ENCODE measurements around the gene NRG4.
"Not testable (repeated sequence)": the region's sequence is repeated elsewhere in the genome, so short reads cannot be mapped to it uniquely, and the experiment has no call there.

Gene NRG4

DNA sequence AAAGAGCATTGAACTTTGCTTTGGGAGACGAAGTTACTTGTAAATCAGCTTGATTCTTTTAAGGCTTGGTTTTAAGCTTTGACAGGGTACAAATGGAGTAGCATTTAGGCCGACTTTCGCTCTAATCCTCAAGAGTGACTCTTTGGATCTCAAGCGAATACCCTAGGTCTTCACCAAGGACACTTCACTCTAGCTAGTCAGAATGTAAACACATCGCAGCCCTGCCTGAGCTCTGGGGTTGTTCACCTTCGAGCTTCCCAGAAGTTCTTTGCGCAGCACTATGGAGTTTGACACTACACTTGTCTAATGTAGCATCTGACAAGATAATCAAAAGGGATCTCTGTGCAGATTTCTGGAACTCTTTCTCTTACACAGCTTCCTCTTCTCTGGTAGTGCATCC lies 22.3 kb downstream of the NRG4 start:
- no peak for DNase-seq
- no peak for ATAC-seq (ENCODE audit: insufficient read depth, low read depth)
- no peaks in the 10 kb centered on the region for H4K20me1 ChIP-seq (ENCODE audit: insufficient read depth, low read length)
- no peak overlapping the region for H3K27ac ChIP-seq (ENCODE audit: low read length)
- no peak overlapping the region for H2AFZ ChIP-seq (ENCODE audit: low read depth, low read length)
- no peaks in the 10 kb centered on the region for H3K79me2 ChIP-seq (ENCODE audit: insufficient read depth, low read length)
- TF ChIP-seq, protein P1, sequence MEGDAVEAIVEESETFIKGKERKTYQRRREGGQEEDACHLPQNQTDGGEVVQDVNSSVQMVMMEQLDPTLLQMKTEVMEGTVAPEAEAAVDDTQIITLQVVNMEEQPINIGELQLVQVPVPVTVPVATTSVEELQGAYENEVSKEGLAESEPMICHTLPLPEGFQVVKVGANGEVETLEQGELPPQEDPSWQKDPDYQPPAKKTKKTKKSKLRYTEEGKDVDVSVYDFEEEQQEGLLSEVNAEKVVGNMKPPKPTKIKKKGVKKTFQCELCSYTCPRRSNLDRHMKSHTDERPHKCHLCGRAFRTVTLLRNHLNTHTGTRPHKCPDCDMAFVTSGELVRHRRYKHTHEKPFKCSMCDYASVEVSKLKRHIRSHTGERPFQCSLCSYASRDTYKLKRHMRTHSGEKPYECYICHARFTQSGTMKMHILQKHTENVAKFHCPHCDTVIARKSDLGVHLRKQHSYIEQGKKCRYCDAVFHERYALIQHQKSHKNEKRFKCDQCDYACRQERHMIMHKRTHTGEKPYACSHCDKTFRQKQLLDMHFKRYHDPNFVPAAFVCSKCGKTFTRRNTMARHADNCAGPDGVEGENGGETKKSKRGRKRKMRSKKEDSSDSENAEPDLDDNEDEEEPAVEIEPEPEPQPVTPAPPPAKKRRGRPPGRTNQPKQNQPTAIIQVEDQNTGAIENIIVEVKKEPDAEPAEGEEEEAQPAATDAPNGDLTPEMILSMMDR (IDR thresholded peaks at IDR 0.05; ENCODE audit: borderline replicate concordance, extremely low read depth, low read length, poor library complexity, severe bottlenecking), result no peak
- no peak for TF ChIP-seq EZH2 (IDR thresholded peaks at IDR 0.05; ENCODE audit: borderline replicate concordance, low read depth, low read length, severe bottlenecking)
- no peak overlapping the region for H3K4me2 ChIP-seq (ENCODE audit: insufficient read depth, low read length)
- H3K9me3 ChIP-seq (ENCODE audit: insufficient read depth, low read length, severe bottlenecking), result no peaks in the 10 kb centered on the region
- no peaks in the 10 kb centered on the region for H3K4me1 ChIP-seq (ENCODE audit: insufficient read depth, low read length)
- H3K36me3 ChIP-seq (ENCODE audit: insufficient read depth, low read length), result no peaks in the 10 kb centered on the region
- no peaks in the 10 kb centered on the region for H3K27me3 ChIP-seq (ENCODE audit: insufficient read depth, low read length, poor library complexity)
- no peak overlapping the region for H3K4me3 ChIP-seq (ENCODE audit: low read depth in 1 of 2, low read length in 2 of 2)
- H3K9ac ChIP-seq (ENCODE audit: low read depth, low read length), result no peak overlapping the region

DNA sequence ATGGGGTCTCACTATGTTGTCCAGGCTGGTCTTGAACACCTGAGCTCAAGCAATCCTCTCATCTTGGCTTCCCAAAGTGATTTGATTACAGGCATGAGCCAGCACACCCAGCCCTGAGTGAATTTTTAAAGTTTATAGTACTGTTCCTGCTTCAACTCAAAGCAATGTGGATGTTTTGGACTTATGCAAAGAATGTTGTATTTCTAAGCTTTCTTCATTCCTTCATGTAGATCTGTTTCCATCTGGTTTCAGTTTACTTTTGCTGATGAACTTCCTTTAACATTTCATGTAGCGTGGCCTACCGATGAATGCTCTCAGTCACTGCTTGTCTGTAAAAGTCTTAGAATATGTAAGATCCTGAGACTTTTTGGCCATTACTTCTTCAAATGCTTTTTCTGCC lies 23.2 kb downstream of the NRG4 start:
- H3K4me1 ChIP-seq (ENCODE audit: insufficient read depth, low read length), result no peaks in the 10 kb centered on the region
- no peaks in the 10 kb centered on the region for H3K9me3 ChIP-seq (ENCODE audit: insufficient read depth, low read length, severe bottlenecking)
- ATAC-seq (ENCODE audit: insufficient read depth, low read depth) (no peak), DNase-seq (no peak)
- TF ChIP-seq, protein P1 (IDR thresholded peaks at IDR 0.05; ENCODE audit: borderline replicate concordance, extremely low read depth, low read length, poor library complexity, severe bottlenecking), result no peak
- TF ChIP-seq EZH2 (IDR thresholded peaks at IDR 0.05; ENCODE audit: borderline replicate concordance, low read depth, low read length, severe bottlenecking), result no peak
- no peak overlapping the region for H3K27ac ChIP-seq (ENCODE audit: low read length)
- no peaks in the 10 kb centered on the region for H3K36me3 ChIP-seq (ENCODE audit: insufficient read depth, low read length)
- no peak overlapping the region for H3K4me2 ChIP-seq (ENCODE audit: insufficient read depth, low read length)
- H2AFZ ChIP-seq (ENCODE audit: low read depth, low read length), result no peak overlapping the region
- H3K4me3 ChIP-seq (ENCODE audit: low read depth in 1 of 2, low read length in 2 of 2), result no peak overlapping the region
- no peaks in the 10 kb centered on the region for H3K27me3 ChIP-seq (ENCODE audit: insufficient read depth, low read length, poor library complexity)
- no peak overlapping the region for H3K9ac ChIP-seq (ENCODE audit: low read depth, low read length)
- H3K79me2 ChIP-seq (ENCODE audit: insufficient read depth, low read length), result no peaks in the 10 kb centered on the region
- H4K20me1 ChIP-seq (ENCODE audit: insufficient read depth, low read length), result no peaks in the 10 kb centered on the region

GRCh38 chr15:75985971-75986370 lies 26.3 kb downstream of the NRG4 start:
- Histone ChIP-seq H3K4me1 (ENCODE audit: insufficient read depth, low read length) (no peaks in the 10 kb centered on the region), H4K20me1 (ENCODE audit: insufficient read depth, low read length) (no peaks in the 10 kb centered on the region), H2AFZ (ENCODE audit: low read depth, low read length) (no peak overlapping the region), H3K27me3 (ENCODE audit: insufficient read depth, low read length, poor library complexity) (peaks cover 7% of the 10 kb centered on the region), H3K79me2 (ENCODE audit: insufficient read depth, low read length) (no peaks in the 10 kb centered on the region), H3K9me3 (ENCODE audit: insufficient read depth, low read length, severe bottlenecking) (no peaks in the 10 kb centered on the region), H3K4me3 (ENCODE audit: low read depth in 1 of 2, low read length in 2 of 2) (no peak overlapping the region), H3K4me2 (ENCODE audit: insufficient read depth, low read length) (no peak overlapping the region), H3K27ac (ENCODE audit: low read length) (no peak overlapping the region), H3K36me3 (ENCODE audit: insufficient read depth, low read length) (no peaks in the 10 kb centered on the region), H3K9ac (ENCODE audit: low read depth, low read length) (no peak overlapping the region)
- no peak for ATAC-seq (ENCODE audit: insufficient read depth, low read depth)
- TF ChIP-seq, protein P1 (IDR thresholded peaks at IDR 0.05; ENCODE audit: borderline replicate concordance, extremely low read depth, low read length, poor library complexity, severe bottlenecking), result no peak
- no peak for TF ChIP-seq EZH2 (IDR thresholded peaks at IDR 0.05; ENCODE audit: borderline replicate concordance, low read depth, low read length, severe bottlenecking)
- DNase-seq, result no peak

GRCh38 chr15:75984706-75985105 lies 27.5 kb downstream of the NRG4 start:
- H3K27me3 ChIP-seq (ENCODE audit: insufficient read depth, low read length, poor library complexity), result peaks cover 12% of the 10 kb centered on the region
- H3K79me2 ChIP-seq (ENCODE audit: insufficient read depth, low read length); H4K20me1 ChIP-seq (ENCODE audit: insufficient read depth, low read length); H3K4me3 ChIP-seq (ENCODE audit: low read depth in 1 of 2, low read length in 2 of 2); DNase-seq; H3K4me1 ChIP-seq (ENCODE audit: insufficient read depth, low read length); H3K9me3 ChIP-seq (ENCODE audit: insufficient read depth, low read length, severe bottlenecking); H3K36me3 ChIP-seq (ENCODE audit: insufficient read depth, low read length); H3K4me2 ChIP-seq (ENCODE audit: insufficient read depth, low read length); H3K9ac ChIP-seq (ENCODE audit: low read depth, low read length); H3K27ac ChIP-seq (ENCODE audit: low read length); H2AFZ ChIP-seq (ENCODE audit: low read depth, low read length); ATAC-seq (ENCODE audit: insufficient read depth, low read depth): not testable (repeated sequence)
